Subcutaneous abdominal adipose tissue (tissue), 5 donors: ENCODE data around the gene TSPAN10.
"Not testable (repeated sequence)": the region's sequence is repeated elsewhere in the genome, so short reads cannot be mapped to it uniquely, and the experiment has no call there.

Source experiments
- H3K27ac ChIP-seq: one replicate; pipeline ENCODE4 v1.7.0; 2013; ENCODE audit warnings: low read depth, mild to moderate bottlenecking, inconsistent platforms, low read length, moderate library complexity
- H3K27me3 ChIP-seq, 5 donors: one replicate each; pipeline ENCODE4 v1.7.0; 2013; ENCODE audit warnings: low read length in 5 of 5, inconsistent platforms in 1 of 5; ENCODE audit not compliant: control insufficient read depth in 5 of 5, insufficient read depth in 4 of 5
- H3K36me3 ChIP-seq, 5 donors: one replicate each; pipeline ENCODE4 v1.7.0; 2013; ENCODE audit warnings: low read length in 5 of 5; ENCODE audit not compliant: control insufficient read depth in 5 of 5, insufficient read depth in 5 of 5
- H3K4me1 ChIP-seq, 5 donors: one replicate each; pipeline ENCODE4 v1.7.0; 2013; ENCODE audit warnings: low read length in 5 of 5, mild to moderate bottlenecking in 3 of 5, moderate library complexity in 1 of 5; ENCODE audit not compliant: control insufficient read depth in 5 of 5, insufficient read depth in 5 of 5
- H3K4me3 ChIP-seq, 5 donors: one replicate each; pipeline ENCODE4 v1.7.0; 2013; ENCODE audit warnings: low read length in 5 of 5, low read depth in 1 of 5
- H3K9ac ChIP-seq, 5 donors: one replicate each; pipeline ENCODE4 v1.7.0; 2013; ENCODE audit warnings: low read length in 5 of 5, mild to moderate bottlenecking in 4 of 5, moderate library complexity in 3 of 5
- H3K9me3 ChIP-seq, 5 donors: one replicate each; pipeline ENCODE4 v1.7.0; 2013; ENCODE audit warnings: low read length in 5 of 5; ENCODE audit not compliant: control insufficient read depth in 5 of 5
- donor health status: healthy.
- donor health status: healthy.
- donor health status: healthy.
- donor health status: healthy.
- donor health status: healthy.

Gene TSPAN10

GRCh38 chr17:81672954-81673353, 36.0 kb downstream of the TSPAN10 start:
- H3K9ac ChIP-seq: no peak overlapping the region
- H3K27ac ChIP-seq: no peak overlapping the region
- peaks cover 0 to 14% (median 8%) of the 10 kb centered on the region in 5 donors for H3K4me1 ChIP-seq
- no peaks in the 10 kb centered on the region for H3K9me3 ChIP-seq
- peaks cover 0 to 60% (median 46%) of the 10 kb centered on the region in 5 donors for H3K36me3 ChIP-seq
- H3K27me3 ChIP-seq: no peaks in the 10 kb centered on the region
- H3K4me3 ChIP-seq: no peak overlapping the region

GRCh38 chr17:81673561-81674258, 36.7 kb downstream of the TSPAN10 start:
- Histone ChIP-seq H3K9me3 (no peaks in the 10 kb centered on the region), H3K27ac (no peak overlapping the region), H3K9ac (no peak overlapping the region), H3K36me3 (peaks cover 0 to 57% (median 46%) of the 10 kb centered on the region in 5 donors), H3K4me3 (no peak overlapping the region), H3K4me1 (peaks cover 0 to 10% (median 8%) of the 10 kb centered on the region in 5 donors), H3K27me3 (no peaks in the 10 kb centered on the region)

DNA sequence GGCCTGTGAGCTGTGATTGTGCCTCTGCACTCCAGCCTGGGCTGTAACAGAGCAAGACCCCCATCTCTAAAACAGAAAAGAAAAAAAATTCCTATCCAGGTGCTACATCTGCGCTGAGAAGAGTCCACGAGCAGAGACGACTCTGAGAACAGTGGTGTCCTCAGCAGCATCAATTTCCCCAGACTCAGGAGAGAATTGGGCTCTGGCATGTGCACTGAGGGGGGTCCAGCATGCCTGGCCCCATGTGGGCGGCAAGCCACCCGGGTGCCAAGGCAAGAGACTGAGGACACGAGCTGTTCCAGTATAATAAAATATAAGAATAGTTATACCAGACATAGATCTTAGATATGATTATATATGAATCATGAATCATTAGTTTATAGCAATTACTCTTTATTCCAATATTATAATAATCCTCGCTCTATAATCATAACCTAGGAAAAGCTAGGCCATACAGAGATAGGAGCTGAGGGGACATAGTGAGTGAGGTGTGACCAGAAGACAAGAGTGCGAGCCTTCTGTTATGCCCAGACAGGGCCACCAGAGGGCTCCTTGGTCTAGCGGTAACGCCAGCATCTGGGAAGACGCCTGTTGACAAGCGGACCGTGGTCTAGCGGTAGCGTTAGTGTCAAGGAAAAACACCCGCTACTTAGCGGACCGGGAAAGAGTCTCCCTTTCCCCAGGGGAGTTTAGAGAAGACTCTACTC, 38.7 kb downstream of the TSPAN10 start:
- H3K4me3 ChIP-seq, H3K9me3 ChIP-seq, H3K9ac ChIP-seq, H3K4me1 ChIP-seq, H3K27ac ChIP-seq, H3K27me3 ChIP-seq: not testable (repeated sequence)
- H3K36me3 ChIP-seq: peaks cover 0 to 45% (median 34%) of the 10 kb centered on the region in 5 donors

DNA sequence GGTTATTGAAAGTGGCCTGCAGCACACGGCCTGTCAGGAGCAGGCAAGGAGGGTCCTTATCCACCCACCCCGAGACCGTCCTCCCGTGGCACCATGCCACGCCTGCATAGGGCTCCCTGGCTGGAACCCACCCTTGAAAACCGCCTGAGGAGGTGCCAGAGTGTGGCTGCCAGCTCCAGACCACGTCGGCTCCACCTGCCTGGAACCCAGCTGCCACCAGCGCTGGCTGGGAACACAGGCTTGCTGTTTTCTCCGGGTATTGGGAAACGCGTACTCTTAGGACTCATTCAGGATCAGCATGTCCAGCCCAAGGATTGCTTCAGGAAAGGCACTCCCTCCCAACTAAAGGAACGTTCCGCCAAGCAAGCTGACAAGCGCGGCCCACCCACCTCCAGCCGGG, 39.9 kb downstream of the TSPAN10 start:
- H3K27me3 ChIP-seq: no peaks in the 10 kb centered on the region
- H3K36me3 ChIP-seq: peaks cover 0 to 42% (median 24%) of the 10 kb centered on the region in 5 donors
- no peak overlapping the region for H3K27ac ChIP-seq
- peaks cover 0 to 14% (median 8%) of the 10 kb centered on the region in 5 donors for H3K4me1 ChIP-seq
- no peaks in the 10 kb centered on the region for H3K9me3 ChIP-seq
- H3K4me3 ChIP-seq: no peak overlapping the region
- peak overlapping the region in 1 of 5 donors; percentile 20 for H3K9ac ChIP-seq

GRCh38 chr17:81680150-81680549, 43.2 kb downstream of the TSPAN10 start:
- Histone ChIP-seq H3K36me3 (peaks cover 0 to 13% (median 0%) of the 10 kb centered on the region in 5 donors), H3K9me3 (no peaks in the 10 kb centered on the region), H3K27me3 (no peaks in the 10 kb centered on the region), H3K9ac (no peak overlapping the region), H3K27ac (no peak overlapping the region), H3K4me1 (peaks cover 8 to 40% (median 30%) of the 10 kb centered on the region in 5 donors), H3K4me3 (no peak overlapping the region)

GRCh38 chr17:81681672-81682071, 44.7 kb downstream of the TSPAN10 start:
- Histone ChIP-seq H3K36me3 (peaks cover 0 to 25% (median 11%) of the 10 kb centered on the region in 5 donors), H3K4me1 (peaks cover 14 to 44% (median 39%) of the 10 kb centered on the region in 5 donors), H3K9ac (no peak overlapping the region), H3K4me3 (no peak overlapping the region), H3K27ac (no peak overlapping the region), H3K9me3 (no peaks in the 10 kb centered on the region), H3K27me3 (no peaks in the 10 kb centered on the region)

DNA sequence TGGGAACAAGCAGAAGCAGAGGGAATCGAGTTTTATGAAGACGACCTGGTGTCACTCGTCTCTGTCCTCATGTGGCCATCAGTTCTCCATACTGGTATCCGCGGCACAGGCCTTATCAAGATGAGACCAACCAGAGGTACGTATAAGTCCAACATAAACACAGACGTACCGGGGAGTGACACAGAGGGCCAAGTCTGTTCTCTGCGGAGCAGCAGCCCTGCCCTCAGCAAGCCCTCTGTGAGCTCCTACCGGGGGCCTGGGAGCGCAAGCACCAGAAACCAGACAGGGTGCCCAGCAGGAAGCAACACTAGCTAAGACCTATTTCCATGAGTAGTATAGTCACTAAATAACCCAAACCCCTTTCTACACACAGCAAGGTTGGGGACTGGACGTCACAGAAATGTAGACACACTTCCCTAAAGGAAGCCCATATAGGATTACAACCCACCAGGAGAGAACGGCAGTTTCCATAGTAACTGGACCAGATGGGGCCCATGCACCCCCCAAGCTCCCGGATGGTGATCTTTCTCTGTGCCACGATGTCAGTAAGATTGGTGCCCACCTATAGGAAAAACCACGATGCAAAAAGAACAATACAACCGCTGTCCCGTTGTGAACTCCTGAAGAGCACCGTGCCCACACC, 45.7 kb downstream of the TSPAN10 start:
- H3K27me3 ChIP-seq: no peaks in the 10 kb centered on the region
- H3K27ac ChIP-seq: peak overlapping the region; percentile 74
- H3K9ac ChIP-seq: peak overlapping the region; percentile 28 to 95 (median 86)
- peaks cover 0 to 36% (median 21%) of the 10 kb centered on the region in 5 donors for H3K36me3 ChIP-seq
- no peaks in the 10 kb centered on the region for H3K9me3 ChIP-seq
- peaks cover 14 to 38% (median 33%) of the 10 kb centered on the region in 5 donors for H3K4me1 ChIP-seq
- H3K4me3 ChIP-seq: peak overlapping the region; percentile 79 to 94 (median 90)

GRCh38 chr17:81683208-81683583, 46.2 kb downstream of the TSPAN10 start:
- H3K4me1 ChIP-seq: peaks cover 14 to 38% (median 33%) of the 10 kb centered on the region in 5 donors
- peak overlapping the region; percentile 74 for H3K27ac ChIP-seq
- H3K9ac ChIP-seq: peak overlapping the region; percentile 28 to 95 (median 86)
- H3K36me3 ChIP-seq: peaks cover 0 to 41% (median 26%) of the 10 kb centered on the region in 5 donors
- H3K27me3 ChIP-seq: no peaks in the 10 kb centered on the region
- peak overlapping the region; percentile 79 to 94 (median 90) for H3K4me3 ChIP-seq
- H3K9me3 ChIP-seq: no peaks in the 10 kb centered on the region

GRCh38 chr17:81683584-81684441, 46.8 kb downstream of the TSPAN10 start, which contains the start of the genes ARL16 and HGS:
Gene ARL16 (minus strand): TSS chr17:81683797. CDS start chr17:81683753, 44 bp downstream.
Gene HGS (plus strand): TSS chr17:81684011. CDS start chr17:81684067, 56 bp downstream.
- H3K27ac ChIP-seq: peak within 1 kb of the TSS; percentile 74
- H3K4me3 ChIP-seq: peak within 1 kb of the TSS; percentile 88 to 96 (median 90)
- H3K9me3 ChIP-seq: no peaks in the 10 kb centered on the region
- H3K4me1 ChIP-seq: peaks cover 14 to 38% (median 33%) of the 10 kb centered on the region in 5 donors
- H3K36me3 ChIP-seq: peaks cover 0 to 47% (median 32%) of the 10 kb centered on the region in 5 donors
- no peaks in the 10 kb centered on the region for H3K27me3 ChIP-seq
- H3K9ac ChIP-seq: peak within 1 kb of the TSS; percentile 39 to 95 (median 93)
